ENCODE results near the gene STK17B. TPM values are rescaled to one million over a fixed set of nuclear protein-coding genes. Genes with fewer than 3 reads are reported as not detected.

STK17B gene
- 224 and 353 TPM in 2 replicates for total RNA-seq (2014; rRNA removed; shearing (Covaris generic); ENCODE audit: low replicate concordance)

DNA sequence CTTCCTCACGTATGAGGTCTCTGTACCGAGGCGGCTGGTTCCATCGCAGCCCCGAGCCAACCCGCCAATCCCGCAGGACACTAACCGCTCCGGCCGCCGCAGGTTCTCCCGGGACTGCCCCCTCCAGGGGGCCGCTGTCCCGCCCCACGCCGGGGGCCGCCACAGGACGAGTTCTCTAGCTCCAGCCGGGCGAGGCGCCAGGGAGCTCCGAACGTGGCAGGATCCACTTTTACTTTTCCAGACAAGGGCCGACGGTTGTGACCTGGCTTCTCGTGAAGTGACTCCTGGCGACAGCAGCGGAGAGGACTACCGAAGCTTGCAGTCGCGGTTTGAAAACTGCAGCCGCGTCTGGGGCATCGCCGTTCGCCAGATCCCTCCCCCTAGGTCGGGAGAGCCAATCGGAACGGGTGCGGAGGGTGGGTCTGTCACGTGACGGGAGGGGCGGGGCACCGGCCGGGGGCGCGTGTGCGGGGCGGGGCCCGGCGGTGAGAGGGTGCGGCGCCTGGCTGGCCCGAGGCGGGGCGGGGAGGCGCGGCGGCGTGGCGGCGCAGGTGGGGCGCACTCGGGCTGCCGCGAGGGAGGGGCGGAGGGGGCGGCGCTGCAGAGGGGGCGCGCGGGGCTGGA is at the start of gene STK17B:
Gene STK17B, minus strand, starts transcription at position 331 of the 624 bp plus-strand sequence. CDS start 8,195 bp downstream, outside the sequence.
- peaks cover 62% of the 10 kb centered on the region for H3K36me3 ChIP-seq (ENCODE audit: insufficient read depth, low read length)
- no peak within 1 kb of the TSS for H2AFZ ChIP-seq (ENCODE audit: low read length)
- peaks cover 93% of the 10 kb centered on the region for H3K79me2 ChIP-seq (ENCODE audit: low read length)
- peak; percentile 98 for DNase-seq
- peak within 1 kb of the TSS; percentile 99 for H3K27ac ChIP-seq (ENCODE audit: low read length)
- peaks cover 62% of the 10 kb centered on the region for H3K4me1 ChIP-seq (ENCODE audit: low read length)
- H3K9me3 ChIP-seq (ENCODE audit: low read length), result no peaks in the 10 kb centered on the region
- H3K4me3 ChIP-seq (ENCODE audit: low read length), result peak within 1 kb of the TSS; percentile 91
- H3K9me2 ChIP-seq (replicated peaks; ENCODE audit: insufficient read depth, low read length), result no peaks in the 10 kb centered on the region
- H3K9ac ChIP-seq (ENCODE audit: low read length), result peak within 1 kb of the TSS; percentile 97
- H3K27me3 ChIP-seq (ENCODE audit: low read length), result no peaks in the 10 kb centered on the region
- H3K4me2 ChIP-seq (ENCODE audit: low read depth, low read length, poor library complexity, severe bottlenecking), result peak within 1 kb of the TSS; percentile 86
- H4K20me1 ChIP-seq (ENCODE audit: insufficient read depth, low read depth, low read length), result peaks cover 45% of the 10 kb centered on the region

DNA sequence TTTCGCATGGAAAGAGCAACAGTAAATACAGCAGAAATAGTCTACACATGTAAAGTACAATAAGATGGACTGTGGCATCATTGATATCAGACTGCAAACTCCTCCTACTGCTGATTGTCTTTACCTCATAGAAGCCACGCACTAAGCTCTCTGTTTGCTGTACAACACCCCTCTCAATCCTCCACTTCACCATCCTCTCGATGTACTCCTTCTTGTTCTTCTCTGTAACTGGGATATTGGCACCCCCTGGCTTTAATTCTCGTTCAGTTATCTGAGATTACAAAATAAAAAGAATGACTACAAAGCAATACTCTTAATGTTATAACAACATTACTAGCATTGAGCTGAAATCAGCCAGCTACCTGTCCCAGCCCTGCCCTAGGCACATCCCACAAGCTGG is 49.3 kb upstream of the STK17B start:
- no peak overlapping the region for H3K4me2 ChIP-seq (ENCODE audit: low read depth, low read length, poor library complexity, severe bottlenecking)
- no peak for DNase-seq
- no peaks in the 10 kb centered on the region for H3K79me2 ChIP-seq (ENCODE audit: low read length)
- H3K36me3 ChIP-seq (ENCODE audit: insufficient read depth, low read length), result no peaks in the 10 kb centered on the region
- no peak overlapping the region for H2AFZ ChIP-seq (ENCODE audit: low read length)
- H3K4me1 ChIP-seq (ENCODE audit: low read length), result peaks cover 30% of the 10 kb centered on the region
- no peak overlapping the region for H3K9ac ChIP-seq (ENCODE audit: low read length)
- H3K4me3 ChIP-seq (ENCODE audit: low read length), result no peak overlapping the region
- no peaks in the 10 kb centered on the region for H4K20me1 ChIP-seq (ENCODE audit: insufficient read depth, low read depth, low read length)
- no peaks in the 10 kb centered on the region for H3K9me3 ChIP-seq (ENCODE audit: low read length)
- H3K9me2 ChIP-seq (replicated peaks; ENCODE audit: insufficient read depth, low read length), result no peaks in the 10 kb centered on the region
- no peak overlapping the region for H3K27ac ChIP-seq (ENCODE audit: low read length)
- H3K27me3 ChIP-seq (ENCODE audit: low read length), result no peaks in the 10 kb centered on the region

- no peak overlapping the region for H3K4me2 ChIP-seq (ENCODE audit: low read depth, low read length, poor library complexity, severe bottlenecking)
- H3K79me2 ChIP-seq (ENCODE audit: low read length), result no peaks in the 10 kb centered on the region
- no peaks in the 10 kb centered on the region for H3K9me2 ChIP-seq (replicated peaks; ENCODE audit: insufficient read depth, low read length)
- H3K27ac ChIP-seq (ENCODE audit: low read length), result 0 out of 2 replicates have a peak overlapping the region, but pooled peaks have one; percentile 35
- no peaks in the 10 kb centered on the region for H3K27me3 ChIP-seq (ENCODE audit: low read length)
- H2AFZ ChIP-seq (ENCODE audit: low read length), result no peak overlapping the region
- H3K4me3 ChIP-seq (ENCODE audit: low read length), result no peak overlapping the region
- no peaks in the 10 kb centered on the region for H4K20me1 ChIP-seq (ENCODE audit: insufficient read depth, low read depth, low read length)
- no peaks in the 10 kb centered on the region for H3K36me3 ChIP-seq (ENCODE audit: insufficient read depth, low read length)
- no peaks in the 10 kb centered on the region for H3K9me3 ChIP-seq (ENCODE audit: low read length)
- no peak for DNase-seq
- peaks cover 26% of the 10 kb centered on the region for H3K4me1 ChIP-seq (ENCODE audit: low read length)
- no peak overlapping the region for H3K9ac ChIP-seq (ENCODE audit: low read length)
Measured at GRCh38 chr2:196219671-196220070, 48.3 kb upstream of the STK17B start.

GRCh38 chr2:196218106-196218505 is 46.7 kb upstream of the STK17B start:
- Histone ChIP-seq H3K36me3 (ENCODE audit: insufficient read depth, low read length) (no peaks in the 10 kb centered on the region), H3K27me3 (ENCODE audit: low read length) (no peaks in the 10 kb centered on the region), H3K9me3 (ENCODE audit: low read length) (no peaks in the 10 kb centered on the region), H3K27ac (ENCODE audit: low read length) (peak overlapping the region; percentile 2; the same call in 1 of the 2 replicates), H3K4me1 (ENCODE audit: low read length) (peaks cover 41% of the 10 kb centered on the region), H3K4me2 (ENCODE audit: low read depth, low read length, poor library complexity, severe bottlenecking) (no peak overlapping the region), H3K9ac (ENCODE audit: low read length) (no peak overlapping the region), H3K79me2 (ENCODE audit: low read length) (no peaks in the 10 kb centered on the region), H4K20me1 (ENCODE audit: insufficient read depth, low read depth, low read length) (no peaks in the 10 kb centered on the region), H3K4me3 (ENCODE audit: low read length) (no peak overlapping the region), H3K9me2 (replicated peaks; ENCODE audit: insufficient read depth, low read length) (no peaks in the 10 kb centered on the region), H2AFZ (ENCODE audit: low read length) (no peak overlapping the region)
- no peak for DNase-seq

DNA sequence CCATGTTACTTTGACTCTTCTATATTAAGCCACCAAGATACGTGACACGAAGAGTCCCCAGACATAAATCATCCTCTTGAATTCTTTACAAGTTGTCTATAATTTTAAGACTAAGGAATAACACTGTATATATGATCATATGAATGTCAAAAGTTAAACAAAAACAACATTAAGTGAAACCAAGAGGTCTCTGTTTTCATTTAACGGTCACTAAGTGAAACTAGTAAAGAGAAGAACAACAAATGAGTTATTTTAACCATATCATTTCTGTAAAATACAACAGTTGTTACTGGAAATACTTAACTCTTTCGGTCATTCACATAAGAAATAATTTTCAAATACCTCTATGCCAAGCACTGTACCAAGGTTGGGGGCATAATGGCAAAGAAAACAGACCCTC is 45.7 kb upstream of the STK17B start:
- H3K27ac ChIP-seq (ENCODE audit: low read length), result peak overlapping the region; percentile 2; the same call in 1 of the 2 replicates
- H3K4me1 ChIP-seq (ENCODE audit: low read length), result peaks cover 47% of the 10 kb centered on the region
- no peak for DNase-seq
- no peak overlapping the region for H3K4me3 ChIP-seq (ENCODE audit: low read length)
- no peaks in the 10 kb centered on the region for H3K9me3 ChIP-seq (ENCODE audit: low read length)
- no peaks in the 10 kb centered on the region for H3K27me3 ChIP-seq (ENCODE audit: low read length)
- H3K79me2 ChIP-seq (ENCODE audit: low read length), result no peaks in the 10 kb centered on the region
- no peak overlapping the region for H3K4me2 ChIP-seq (ENCODE audit: low read depth, low read length, poor library complexity, severe bottlenecking)
- H2AFZ ChIP-seq (ENCODE audit: low read length), result no peak overlapping the region
- no peaks in the 10 kb centered on the region for H3K9me2 ChIP-seq (replicated peaks; ENCODE audit: insufficient read depth, low read length)
- no peaks in the 10 kb centered on the region for H3K36me3 ChIP-seq (ENCODE audit: insufficient read depth, low read length)
- H3K9ac ChIP-seq (ENCODE audit: low read length), result no peak overlapping the region
- no peaks in the 10 kb centered on the region for H4K20me1 ChIP-seq (ENCODE audit: insufficient read depth, low read depth, low read length)

- Histone ChIP-seq H3K4me2 (ENCODE audit: low read depth, low read length, poor library complexity, severe bottlenecking) (peak overlapping the region; percentile 43), H3K27me3 (ENCODE audit: low read length) (no peaks in the 10 kb centered on the region), H3K36me3 (ENCODE audit: insufficient read depth, low read length) (no peaks in the 10 kb centered on the region), H3K9ac (ENCODE audit: low read length) (no peak overlapping the region), H3K9me3 (ENCODE audit: low read length) (no peaks in the 10 kb centered on the region), H4K20me1 (ENCODE audit: insufficient read depth, low read depth, low read length) (no peaks in the 10 kb centered on the region), H3K27ac (ENCODE audit: low read length) (peak overlapping the region; percentile 99), H3K4me1 (ENCODE audit: low read length) (peaks cover 62% of the 10 kb centered on the region), H2AFZ (ENCODE audit: low read length) (no peak overlapping the region), H3K4me3 (ENCODE audit: low read length) (no peak overlapping the region), H3K79me2 (ENCODE audit: low read length) (no peaks in the 10 kb centered on the region), H3K9me2 (replicated peaks; ENCODE audit: insufficient read depth, low read length) (no peaks in the 10 kb centered on the region)
- no peak for DNase-seq
Measured at GRCh38 chr2:196215376-196215775, 44.0 kb upstream of the STK17B start.

DNA sequence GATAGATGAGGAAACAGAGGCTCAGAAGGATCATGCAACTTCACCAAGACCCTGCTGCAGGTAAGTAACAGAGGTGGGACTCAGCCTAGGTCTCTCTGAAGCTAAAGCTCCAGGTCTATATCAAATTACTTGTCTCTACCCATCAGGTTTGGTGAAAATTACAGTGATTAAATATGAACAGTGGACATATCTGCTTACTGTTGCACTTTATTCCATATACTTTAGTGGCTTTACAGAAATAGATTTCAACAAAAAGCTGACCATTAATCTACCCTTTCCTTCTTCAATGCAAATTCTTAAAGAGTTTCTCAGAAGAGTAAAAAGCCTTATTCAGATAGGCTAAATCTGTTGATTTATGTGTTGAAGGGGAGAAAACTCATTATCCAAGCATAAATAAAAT is 42.8 kb upstream of the STK17B start:
- Histone ChIP-seq H3K4me1 (ENCODE audit: low read length) (peaks cover 55% of the 10 kb centered on the region), H3K27ac (ENCODE audit: low read length) (peak overlapping the region; percentile 99), H3K36me3 (ENCODE audit: insufficient read depth, low read length) (no peaks in the 10 kb centered on the region), H3K4me2 (ENCODE audit: low read depth, low read length, poor library complexity, severe bottlenecking) (peak overlapping the region; percentile 43), H3K4me3 (ENCODE audit: low read length) (peak overlapping the region; percentile 19), H3K27me3 (ENCODE audit: low read length) (no peaks in the 10 kb centered on the region), H4K20me1 (ENCODE audit: insufficient read depth, low read depth, low read length) (no peaks in the 10 kb centered on the region), H3K79me2 (ENCODE audit: low read length) (no peaks in the 10 kb centered on the region), H3K9me3 (ENCODE audit: low read length) (no peaks in the 10 kb centered on the region), H2AFZ (ENCODE audit: low read length) (peak overlapping the region; percentile 1), H3K9ac (ENCODE audit: low read length) (peak overlapping the region; percentile 47), H3K9me2 (replicated peaks; ENCODE audit: insufficient read depth, low read length) (no peaks in the 10 kb centered on the region)
- DNase-seq, result no peak

GRCh38 chr2:196213252-196213980 is 42.0 kb upstream of the STK17B start:
- no peaks in the 10 kb centered on the region for H3K9me3 ChIP-seq (ENCODE audit: low read length)
- peak overlapping the region; percentile 43 for H3K4me2 ChIP-seq (ENCODE audit: low read depth, low read length, poor library complexity, severe bottlenecking)
- peaks cover 50% of the 10 kb centered on the region for H3K4me1 ChIP-seq (ENCODE audit: low read length)
- no peaks in the 10 kb centered on the region for H3K36me3 ChIP-seq (ENCODE audit: insufficient read depth, low read length)
- H2AFZ ChIP-seq (ENCODE audit: low read length), result peak overlapping the region; percentile 1
- H4K20me1 ChIP-seq (ENCODE audit: insufficient read depth, low read depth, low read length), result no peaks in the 10 kb centered on the region
- peak overlapping the region; percentile 19 for H3K4me3 ChIP-seq (ENCODE audit: low read length)
- no peaks in the 10 kb centered on the region for H3K9me2 ChIP-seq (replicated peaks; ENCODE audit: insufficient read depth, low read length)
- H3K9ac ChIP-seq (ENCODE audit: low read length), result peak overlapping the region; percentile 47
- H3K27ac ChIP-seq (ENCODE audit: low read length), result peak overlapping the region; percentile 99
- DNase-seq, result peak; percentile 69
- H3K27me3 ChIP-seq (ENCODE audit: low read length), result no peaks in the 10 kb centered on the region
- H3K79me2 ChIP-seq (ENCODE audit: low read length), result no peaks in the 10 kb centered on the region
